K562 (cell line): ENCODE measurements around the gene TM9SF3. TPM values are rescaled to one million over a fixed set of nuclear protein-coding genes. Genes with fewer than 3 reads are reported as not detected.

ENCODE experiments used
- ADNP ChIP-seq: fragments of 200-800 bp; sonication (Bioruptor generic); IDR thresholded peaks from 2 replicates; pipeline ENCODE4 v1.6.1; 2016; ENCODE audit warnings: missing genetic modification characterization, missing compliant biosample characterization
- AFF4 ChIP-seq: sonication (generic); formaldehyde crosslinking; IDR thresholded peaks from 2 replicates; pipeline ENCODE4 v1.8.0; 2023; ENCODE audit warnings: mild to moderate bottlenecking, missing genetic modification reagents
- ATF1 ChIP-seq, 2 experiments: fragments of 450-650 bp in 1 of 2; IDR thresholded peaks; 2 replicates each; pipeline ENCODE4 v1.6.1; 2016; ENCODE audit warnings: missing compliant biosample characterization in 1 of 2, missing genetic modification characterization in 1 of 2
- BHLHE40 ChIP-seq: IDR thresholded peaks from 2 replicates; pipeline ENCODE4 v1.6.1; 2011; ENCODE audit warnings: low read length, improper control_type of control experiment
- CBX2 ChIP-seq: fragments of 200-600 bp; sonication (generic); IDR thresholded peaks from one replicate; pipeline ENCODE4 v1.6.1; 2012; ENCODE audit warnings: mild to moderate bottlenecking, low read length, inconsistent platforms; ENCODE audit not compliant: insufficient read depth, poor library complexity, severe bottlenecking
- CCNT2 ChIP-seq: IDR thresholded peaks from 2 replicates; pipeline ENCODE4 v1.6.1; 2011; ENCODE audit warnings: borderline replicate concordance, low read depth, mild to moderate bottlenecking, moderate library complexity, mixed read lengths, low read length; ENCODE audit not compliant: insufficient read length; ENCODE audit errors: extremely low read depth
- DLX4 ChIP-seq: fragments of 250-450 bp; sonication (Bioruptor Pico); IDR thresholded peaks from 2 replicates; pipeline ENCODE4 v1.6.1; 2021; ENCODE audit warnings: mild to moderate bottlenecking
- HMGN3 ChIP-seq: IDR thresholded peaks from 2 replicates; pipeline ENCODE4 v1.6.1; 2011; ENCODE audit warnings: borderline replicate concordance, low read depth, mild to moderate bottlenecking, mixed read lengths, low read length; ENCODE audit not compliant: insufficient read length; ENCODE audit errors: extremely low read depth
- KDM1A ChIP-seq, 2 experiments: fragments of 450-650 bp; IDR thresholded peaks; 2 replicates each; pipeline ENCODE4 v1.6.1; 2016; ENCODE audit warnings: mild to moderate bottlenecking in 2 of 2
- MBD2 ChIP-seq: sonication (generic); IDR thresholded peaks from 2 replicates; pipeline ENCODE4 v1.6.1; 2016; ENCODE audit warnings: low read depth, borderline replicate concordance
- RBM39 ChIP-seq: fragments of 200-400 bp; formaldehyde crosslinking; optimal IDR thresholded peaks from 2 replicates; pipeline ENCODE3; 2018; ENCODE audit warnings: low read depth, low read length
- RCOR1 ChIP-seq, 2 experiments: IDR thresholded peaks; 2 replicates each; pipeline ENCODE4 v1.6.1; 2012; ENCODE audit warnings: low read depth in 2 of 2, low read length in 2 of 2, borderline replicate concordance in 1 of 2, improper control_type of control experiment in 1 of 2
- SMAD2 ChIP-seq: fragments of 150-350 bp; IDR thresholded peaks from 2 replicates; pipeline ENCODE4 v1.6.1; 2014; ENCODE audit warnings: low read depth, mild to moderate bottlenecking, low read length
- TCF15 ChIP-seq: fragments of 250-450 bp; sonication (Bioruptor Pico); IDR thresholded peaks from 2 replicates; pipeline ENCODE4 v1.8.0; 2022; ENCODE audit warnings: moderate library complexity, mild to moderate bottlenecking, inconsistent platforms
- TRIM25 ChIP-seq: fragments of 450-650 bp; IDR thresholded peaks from 2 replicates; pipeline ENCODE4 v1.7.0; 2016; ENCODE audit warnings: borderline replicate concordance
- ZKSCAN8 ChIP-seq: fragments of 200-800 bp; sonication (Bioruptor generic); IDR thresholded peaks from 2 replicates; pipeline ENCODE4 v1.6.1; 2016; ENCODE audit warnings: missing genetic modification characterization, missing compliant biosample characterization
- polyA plus RNA-seq, 8 experiments: library from polyadenylated mRNA; depleted of rRNA in 4 of 8; stranded (reverse) in 5 of 8; unstranded in 3 of 8; fragments of >200 nt; fragmentation: Nextera tagmentation in 2 of 8; fragmentation: Illumina TruSeq in 1 of 8; extraction: Ambion mirVana in 2 of 8; extraction: Trizol in 1 of 8; gene quantifications; 2 replicates each; pipeline versions ENCODE4 v1.2.1 to v1.2.3, GENCODE V29; 2011 to 2014; ENCODE audit warnings: inconsistent platforms in 1 of 8, missing spikeins in 1 of 8
- total RNA-seq, 7 experiments: library from RNA; depleted of rRNA in 6 of 7; stranded (reverse); fragments of >200 nt in 6 of 7; fragmentation: Illumina TruSeq in 2 of 7; extraction: Trizol in 2 of 7; gene quantifications; 2 replicates each; pipeline versions ENCODE4 v1.2.1 to v1.2.3, GENCODE V29; 2011 to 2021; ENCODE audit warnings: low replicate concordance in 1 of 7

The TM9SF3 gene
- total and polyA plus RNA-seq, 9 of the 15 experiments (the other 6 are each of a cell fraction or from before 2014, with no cell fraction given), result 16.1 to 63.1 (median 34.9) TPM

- TF ChIP-seq ATF1 (CRISPR knock-in tag; IDR thresholded peaks at IDR 0.05) (no peak; the same call in 1 of the 2 replicates), ATF1 (tag; IDR thresholded peaks at IDR 0.05) (no peak), MBD2 (no peak), DLX4 (CRISPR knock-in tag) (no peak), RBM39 (no peak), BHLHE40 (peak; percentile 85), CCNT2 (peak; percentile 90), AFF4 (CRISPR knock-in tag) (peak; percentile 86; the same call in 1 of the 2 replicates), RCOR1 (IDR thresholded peaks at IDR 0.05; ENCODE audit: borderline replicate concordance in 1 of 2, low read depth in 2 of 2, low read length in 2 of 2) (no peak), SMAD2 (no peak), CBX2 (no peak), KDM1A (IDR thresholded peaks at IDR 0.05) (no peak), TRIM25 (no peak), ADNP (tag) (no peak), HMGN3 (peak; percentile 59), ZKSCAN8 (CRISPR knock-in tag) (no peak), TCF15 (no peak)
Measured at GRCh38 chr10:96586419-96587263, at the start of gene TM9SF3 (continued).
